ENCODE measurements around the gene LSMEM2.
"Not testable (repeated sequence)": the region's sequence is repeated elsewhere in the genome, so short reads cannot be mapped to it uniquely, and the experiment has no call there.

The LSMEM2 gene

GRCh38 chr3:50300681-50301254 is 21.9 kb downstream of the LSMEM2 start:
- no peak for DNase-seq

DNA sequence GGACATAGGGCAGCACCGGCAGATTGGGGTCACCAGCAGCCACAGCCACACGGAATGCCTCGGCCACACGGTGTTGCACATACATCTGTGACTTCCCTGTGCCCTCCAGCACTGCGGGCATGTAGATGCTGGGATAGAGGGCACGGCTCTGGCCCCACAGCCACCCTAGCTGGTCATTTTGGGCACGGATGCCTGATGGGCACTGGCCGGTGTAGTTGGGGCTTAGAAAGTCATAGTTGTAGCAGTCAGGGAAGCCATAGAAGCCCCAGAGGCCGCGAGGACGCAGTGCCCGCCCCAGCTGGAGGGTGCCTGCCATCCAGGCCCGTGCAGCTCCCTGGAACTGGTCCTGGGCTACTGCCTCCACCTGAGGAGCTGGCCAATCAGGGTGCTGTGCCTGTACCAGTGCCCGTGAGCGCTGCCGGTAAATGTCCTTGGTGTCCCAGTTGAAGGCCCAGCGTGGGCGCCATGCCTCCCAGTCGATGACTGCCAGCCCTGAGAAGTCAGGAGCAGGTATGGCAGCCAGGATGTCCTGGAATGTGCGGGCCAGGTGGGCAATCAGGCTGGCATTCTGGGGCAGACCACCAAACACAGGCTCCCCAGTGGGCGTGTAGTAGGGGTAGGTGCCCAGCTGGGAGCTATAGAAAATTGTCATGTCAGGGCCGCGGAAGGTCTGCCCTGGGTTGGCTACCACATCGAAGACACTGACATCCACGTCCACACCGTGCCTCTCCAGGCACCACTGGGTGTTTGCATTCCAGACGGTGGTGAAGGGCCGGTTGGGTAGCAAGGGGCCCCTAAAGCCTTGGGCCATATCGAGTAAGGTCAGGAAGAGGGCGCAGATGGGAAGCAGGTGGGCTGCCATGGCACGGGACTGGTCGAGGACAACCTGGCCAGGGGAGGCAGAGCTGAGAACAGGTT is 23.5 kb downstream of the LSMEM2 start:
- no peak for DNase-seq

- no peak for DNase-seq
Measured at GRCh38 chr3:50303013-50303815, 24.3 kb downstream of the LSMEM2 start, which contains the start of gene HYAL1. TSS of gene HYAL1 (minus strand) at chr3:50303574. CDS start at chr3:50302956, 618 bp downstream.

DNA sequence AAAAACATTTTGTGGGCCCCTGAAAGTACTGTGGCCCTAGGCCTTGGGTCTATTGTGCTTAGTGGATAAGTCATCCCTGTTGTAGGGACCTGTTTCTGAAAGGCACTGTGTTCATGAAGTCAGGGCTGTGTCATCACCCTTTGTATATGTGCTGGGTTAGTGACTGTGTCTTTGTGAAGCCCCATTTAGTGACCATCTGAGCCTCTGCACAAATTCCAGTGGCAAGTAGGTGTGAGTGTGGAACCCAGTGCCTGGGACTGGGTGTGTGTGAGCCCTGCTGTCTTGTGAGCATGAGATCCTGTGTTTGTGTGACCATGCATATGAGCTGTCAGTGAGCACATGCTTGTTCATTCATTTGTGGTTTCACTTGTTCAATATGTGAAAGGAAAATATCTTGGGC is 25.7 kb downstream of the LSMEM2 start:
- DNase-seq: no peak

DNA sequence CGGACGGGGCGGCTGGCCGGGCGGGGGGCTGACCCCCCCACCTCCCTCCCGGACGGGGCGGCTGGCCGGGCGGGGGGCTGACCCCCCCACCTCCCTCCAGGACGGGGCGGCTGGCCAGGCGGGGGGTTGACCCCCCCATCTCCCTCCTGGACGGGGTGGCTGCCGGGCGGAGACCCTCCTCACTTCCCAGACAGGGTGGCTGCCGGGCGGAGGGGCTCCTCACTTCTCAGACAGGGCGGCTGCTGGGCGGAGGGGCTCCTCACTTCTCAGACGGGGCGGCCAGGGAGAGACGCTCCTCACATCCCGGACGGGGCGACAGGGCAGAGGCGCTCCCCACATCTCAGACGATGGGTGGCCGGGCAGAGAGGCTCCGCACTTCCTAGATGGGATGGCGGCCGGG is 33.2 kb downstream of the LSMEM2 start:
- not testable (repeated sequence) for DNase-seq

GRCh38 chr3:50314342-50314741 is 35.5 kb downstream of the LSMEM2 start:
- DNase-seq: no peak

DNA sequence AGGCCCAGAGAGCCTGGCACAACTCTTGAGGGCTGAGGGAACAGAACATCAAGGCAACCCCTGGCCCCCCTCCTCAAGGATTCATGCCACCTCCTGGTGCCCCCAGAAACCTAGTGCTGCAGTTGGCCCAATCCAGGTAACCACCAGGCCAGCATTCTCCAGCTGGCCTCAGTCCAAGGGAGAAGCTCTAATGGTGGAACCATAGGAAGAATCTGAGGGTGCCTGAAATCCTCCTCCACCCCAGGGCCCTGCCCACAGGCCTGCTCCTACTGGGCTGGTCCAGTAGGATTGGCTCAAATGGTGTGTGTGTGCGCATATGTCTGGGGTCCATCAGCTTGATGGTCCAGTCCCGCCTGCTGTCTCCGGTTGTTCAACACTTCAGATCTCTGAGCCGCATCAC is 35.9 kb downstream of the LSMEM2 start:
- DNase-seq: no peak

- peak; percentile 52 for DNase-seq
Measured at GRCh38 chr3:50316657-50317242, 37.9 kb downstream of the LSMEM2 start.

GRCh38 chr3:50317300-50317699 is 38.4 kb downstream of the LSMEM2 start:
- DNase-seq: no peak

DNA sequence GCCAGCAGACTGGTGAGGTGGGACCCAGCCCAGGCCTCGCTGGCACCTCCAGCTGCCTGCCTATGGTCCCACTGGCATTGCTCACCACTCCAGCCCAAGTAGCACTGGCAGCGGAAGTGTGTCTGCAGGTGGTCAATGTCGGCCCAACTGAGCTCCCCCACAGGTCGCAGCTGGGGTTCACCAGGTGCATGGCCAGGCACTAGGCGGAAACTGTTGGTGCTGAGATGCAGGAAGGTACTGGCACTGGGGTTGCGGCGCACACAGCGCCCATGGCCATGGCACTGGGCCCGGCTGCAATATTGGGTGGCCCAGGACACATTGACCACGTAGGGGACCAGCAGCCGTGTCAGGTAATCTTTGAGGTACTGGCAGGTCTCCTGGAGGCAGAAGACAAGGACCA is 39.3 kb downstream of the LSMEM2 start:
- no peak for DNase-seq

DNA sequence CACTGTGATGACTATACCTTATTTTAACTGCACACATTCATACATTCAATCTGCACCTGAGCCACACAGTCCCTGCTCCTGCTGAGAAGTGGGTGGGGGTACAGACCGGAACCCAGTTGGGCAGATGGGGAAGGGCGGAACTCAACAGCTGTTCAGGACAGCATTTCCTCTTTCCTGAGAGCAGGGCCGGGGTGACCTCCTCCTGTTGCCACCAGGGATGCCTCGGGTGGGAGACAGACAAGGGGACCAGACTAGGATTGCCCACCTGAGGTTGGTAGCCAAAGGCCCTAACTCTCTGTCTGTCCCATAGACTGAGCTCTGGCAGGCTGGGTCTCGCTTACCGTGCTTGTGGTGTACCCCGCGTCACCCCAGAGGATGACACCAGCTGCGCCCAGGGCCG is 39.7 kb downstream of the LSMEM2 start:
- no peak for DNase-seq

- no peak for DNase-seq
Measured at GRCh38 chr3:50319181-50319893, 40.5 kb downstream of the LSMEM2 start.

- no peak for DNase-seq
Measured at GRCh38 chr3:50319894-50320625, 41.2 kb downstream of the LSMEM2 start.

DNA sequence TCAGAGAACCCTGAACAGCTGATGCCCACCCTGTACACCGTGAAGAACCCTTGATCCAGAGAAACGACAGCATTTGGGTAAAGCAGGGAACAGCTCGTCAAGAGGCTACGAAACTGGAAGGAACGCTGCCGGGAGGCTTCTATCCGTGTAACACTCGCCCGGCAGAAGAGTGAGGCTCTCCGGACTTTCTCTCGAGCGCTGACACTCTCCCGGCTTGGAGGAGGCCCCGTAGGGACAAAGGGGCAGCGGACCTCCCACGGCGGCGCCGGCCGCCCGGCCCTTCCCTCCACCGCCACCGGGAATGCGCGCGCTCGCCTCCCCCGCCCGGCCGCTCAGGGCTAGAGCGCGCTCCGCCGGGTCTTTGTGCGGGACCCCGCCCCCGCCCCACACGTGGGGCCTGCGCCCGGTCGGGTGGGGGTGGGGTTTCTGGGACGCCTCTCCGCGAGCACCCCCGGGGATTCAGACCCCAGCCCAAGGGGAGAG is 42.0 kb downstream of the LSMEM2 start:
- DNase-seq: peak; percentile 43

DNA sequence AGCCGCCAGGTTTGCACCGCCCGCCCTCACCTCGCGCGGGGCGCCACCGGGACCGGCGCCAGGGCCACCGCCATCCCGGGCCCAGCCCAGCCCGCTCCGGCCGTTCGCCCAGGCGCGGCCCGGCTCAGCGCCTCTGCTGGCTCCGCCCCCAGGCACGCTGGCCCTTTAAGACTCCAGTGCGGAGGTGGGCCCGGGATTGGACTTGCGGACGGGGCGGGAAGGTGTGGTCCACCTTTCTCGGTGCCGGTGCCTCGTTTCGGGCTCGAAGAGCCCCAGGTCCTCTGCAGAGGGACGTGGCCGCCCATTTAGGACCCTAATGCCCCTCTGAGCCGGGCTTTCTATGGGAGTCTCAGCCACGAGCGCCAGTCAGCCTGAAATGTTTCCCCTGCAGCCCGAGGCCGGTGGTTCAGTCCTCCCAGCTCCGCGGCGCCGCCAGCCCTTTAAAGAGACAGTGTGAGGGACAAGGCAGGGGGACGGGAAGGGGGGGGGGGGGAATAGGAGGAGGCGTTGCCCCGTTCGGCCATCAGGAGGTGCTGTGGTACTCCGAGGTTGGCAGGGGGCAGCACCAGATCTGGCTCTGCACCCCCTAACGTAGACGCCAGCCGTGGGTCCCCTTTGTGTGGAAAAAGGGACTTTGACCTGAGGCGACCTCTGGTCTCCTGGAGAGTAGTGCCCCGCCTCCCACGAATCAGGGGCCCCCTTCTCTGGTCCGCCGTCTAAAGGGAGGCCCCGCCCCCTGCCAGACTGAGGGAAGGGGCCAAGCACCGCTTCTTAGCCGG is 42.6 kb downstream of the LSMEM2 start:
- peak; percentile 69 for DNase-seq

DNA sequence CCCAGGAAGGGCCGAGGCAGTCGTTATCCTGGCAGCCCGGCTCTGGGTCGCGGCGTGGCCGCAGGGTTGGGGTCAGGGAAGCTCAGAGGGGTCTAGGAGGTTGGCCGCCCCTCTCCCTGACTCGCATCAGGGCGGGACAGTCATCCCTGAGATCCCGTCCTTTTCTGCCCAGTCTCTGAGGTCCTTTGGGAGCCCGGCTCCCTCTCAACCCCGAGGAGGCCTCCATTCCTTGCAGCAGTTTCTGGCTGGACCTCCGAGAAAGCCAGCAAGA is 43.2 kb downstream of the LSMEM2 start:
- DNase-seq: no peak

- no peak for DNase-seq
Measured at GRCh38 chr3:50322386-50323091, 43.7 kb downstream of the LSMEM2 start, which contains the start of gene HYAL2. TSS of gene HYAL2 (minus strand) at chr3:50322745. CDS start at chr3:50320489, 2,256 bp downstream.

DNA sequence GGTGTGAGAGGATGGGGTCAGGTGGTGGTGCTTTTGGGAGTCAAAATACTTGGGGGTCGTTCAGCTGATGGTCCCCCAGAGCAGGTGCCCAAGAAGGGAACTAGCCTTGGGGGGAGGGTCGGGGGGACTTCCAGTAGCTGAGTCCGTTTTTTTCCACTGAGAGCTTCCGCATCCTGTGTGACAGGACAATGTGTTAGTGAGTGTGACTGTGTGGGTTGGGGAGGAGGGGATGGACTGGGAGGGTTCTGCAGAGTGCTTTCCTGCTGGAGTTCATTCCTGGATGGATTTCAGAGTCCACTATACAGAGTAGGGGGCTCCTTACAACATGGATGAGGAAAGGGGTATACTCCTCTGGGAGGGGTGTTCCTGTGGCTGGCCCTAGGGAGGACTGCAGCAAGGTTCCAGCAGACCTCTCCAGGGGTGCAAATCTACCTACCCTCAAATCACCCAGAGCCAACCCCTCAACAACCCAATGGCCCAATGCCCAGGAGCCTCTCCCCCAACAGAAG is 44.3 kb downstream of the LSMEM2 start:
- DNase-seq: no peak

DNA sequence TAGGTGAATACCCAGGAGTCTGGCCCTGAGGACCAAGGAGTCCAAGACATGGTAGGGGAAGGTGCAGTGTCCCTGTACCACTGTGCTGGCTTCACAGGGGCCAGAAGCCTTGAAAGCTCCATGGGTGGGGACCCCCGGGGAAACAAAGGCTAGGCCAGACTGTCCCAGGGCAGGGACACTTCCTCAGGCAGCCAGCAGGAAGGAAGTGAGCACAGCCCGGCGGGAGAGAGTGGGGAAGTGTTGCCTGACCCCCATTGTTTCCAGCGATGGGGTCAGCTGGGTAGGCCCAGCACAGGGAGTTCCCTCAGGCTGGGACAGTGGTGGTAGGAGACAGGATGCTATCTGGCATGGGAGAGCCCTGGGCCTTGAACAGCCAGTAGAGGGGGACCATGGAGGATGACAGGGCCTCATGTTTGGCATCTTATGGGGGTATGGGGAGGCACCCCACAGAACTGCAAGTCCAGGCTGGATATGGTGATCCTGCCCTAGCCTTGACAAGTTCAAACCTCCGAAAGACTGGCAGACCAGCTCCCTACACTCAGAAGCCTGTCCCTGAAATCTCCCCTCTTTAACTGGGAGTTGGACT is 44.8 kb downstream of the LSMEM2 start:
- no peak for DNase-seq
